Natural killer cell (primary cell): Measurements from ENCODE around the gene TBX6. TPM values are rescaled to one million over a fixed set of nuclear protein-coding genes. Genes with fewer than 3 reads are reported as not detected.

Experiments used
- ATAC-seq, 3 donors: fragments of 150-1000 bp in 2 of 3; fragments of 200-7000 bp in 1 of 3; cut with Tn5 transposase; 1 replicate in 1 of 3; 2 replicates in 2 of 3; pipeline ENCODE4 v1.10.0; 2021; ENCODE audit warnings: mild to moderate bottlenecking in 2 of 3, moderate library complexity in 2 of 3
- DNase-seq, 2 donors: peaks; one replicate each; pipeline versions ENCODE4 v3.0.0 to v3.0.0-alpha.2; 2013 to 2021; ENCODE audit warnings: mixed read lengths in 1 of 2
- H3K27ac ChIP-seq: one replicate; pipeline ENCODE4 v1.5.1; 2013; ENCODE audit warnings: mild to moderate bottlenecking, low read length
- H3K27me3 ChIP-seq: one replicate; pipeline ENCODE4 v1.6.1; 2013; ENCODE audit warnings: low read length; ENCODE audit not compliant: control insufficient read depth, insufficient read depth
- H3K36me3 ChIP-seq: one replicate; pipeline ENCODE4 v1.6.1; 2013; ENCODE audit warnings: low read length; ENCODE audit not compliant: control insufficient read depth, insufficient read depth
- H3K4me1 ChIP-seq: one replicate; pipeline ENCODE4 v1.6.1; 2013; ENCODE audit warnings: low read length; ENCODE audit not compliant: control insufficient read depth, insufficient read depth
- H3K4me3 ChIP-seq: one replicate; pipeline ENCODE4 v1.5.1; 2013; ENCODE audit warnings: low read length
- H3K9me3 ChIP-seq: one replicate; pipeline ENCODE4 v1.6.1; 2013; ENCODE audit warnings: low read length; ENCODE audit not compliant: control insufficient read depth, insufficient read depth
- H3K27ac Mint-ChIP-seq, 2 donors: one replicate each; pipeline ENCODE4 v1.8.0; 2022; ENCODE audit warnings: mild to moderate bottlenecking in 2 of 2, mixed read lengths in 2 of 2, moderate library complexity in 1 of 2
- H3K27me3 Mint-ChIP-seq, 2 donors: one replicate each; pipeline ENCODE4 v1.8.0; 2022; ENCODE audit warnings: low read depth in 2 of 2, mixed read lengths in 2 of 2
- H3K36me3 Mint-ChIP-seq: one replicate; pipeline ENCODE4 v1.8.0; 2022; ENCODE audit warnings: mixed read lengths
- H3K4me1 Mint-ChIP-seq, 2 donors: one replicate each; pipeline ENCODE4 v1.8.0; 2022; ENCODE audit warnings: mixed read lengths in 2 of 2
- H3K4me3 Mint-ChIP-seq: one replicate; pipeline ENCODE4 v1.8.0; 2022; ENCODE audit warnings: mild to moderate bottlenecking, moderate library complexity, mixed read lengths
- H3K9me3 Mint-ChIP-seq, 2 donors: one replicate each; pipeline ENCODE4 v1.8.0; 2022; ENCODE audit warnings: mixed read lengths in 2 of 2
- WGBS: methylation state at CpG from one replicate; pipeline ENCODE4 v1.1.7; 2013; ENCODE audit warnings: missing lambda C conversion rate; ENCODE audit not compliant: insufficient coverage; 5-methylcytosine and 5-hydroxymethylcytosine counted together
- intact Hi-C: fragments of 100-400 bp; cut with micrococcal nuclease; formaldehyde crosslinking; loops from one replicate; pipeline ENCODE4 v1.14.2; 2022
- total RNA-seq, 4 donors: library from RNA; stranded (reverse); fragments of 120-200 nt in 1 of 4; gene quantifications; one replicate each; pipeline versions ENCODE4 v1.2.3 to v1.2.4, GENCODE V29; 2013 to 2022
- TF ChIP-seq, protein P1 (sequence below): fragments of 200-600 bp; IDR thresholded peaks from one replicate; pipeline ENCODE4 v1.8.0; 2022; ENCODE audit warnings: antibody characterized with exemption

TBX6 gene, protein sequence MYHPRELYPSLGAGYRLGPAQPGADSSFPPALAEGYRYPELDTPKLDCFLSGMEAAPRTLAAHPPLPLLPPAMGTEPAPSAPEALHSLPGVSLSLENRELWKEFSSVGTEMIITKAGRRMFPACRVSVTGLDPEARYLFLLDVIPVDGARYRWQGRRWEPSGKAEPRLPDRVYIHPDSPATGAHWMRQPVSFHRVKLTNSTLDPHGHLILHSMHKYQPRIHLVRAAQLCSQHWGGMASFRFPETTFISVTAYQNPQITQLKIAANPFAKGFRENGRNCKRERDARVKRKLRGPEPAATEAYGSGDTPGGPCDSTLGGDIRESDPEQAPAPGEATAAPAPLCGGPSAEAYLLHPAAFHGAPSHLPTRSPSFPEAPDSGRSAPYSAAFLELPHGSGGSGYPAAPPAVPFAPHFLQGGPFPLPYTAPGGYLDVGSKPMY
- total RNA-seq, result 1 to 10 TPM in 1 of 3 donors, under 1 TPM in 2; 0.91 to 1.1 (median 0.98) TPM
- total RNA-seq (2013), result 0.41 TPM

DNA sequence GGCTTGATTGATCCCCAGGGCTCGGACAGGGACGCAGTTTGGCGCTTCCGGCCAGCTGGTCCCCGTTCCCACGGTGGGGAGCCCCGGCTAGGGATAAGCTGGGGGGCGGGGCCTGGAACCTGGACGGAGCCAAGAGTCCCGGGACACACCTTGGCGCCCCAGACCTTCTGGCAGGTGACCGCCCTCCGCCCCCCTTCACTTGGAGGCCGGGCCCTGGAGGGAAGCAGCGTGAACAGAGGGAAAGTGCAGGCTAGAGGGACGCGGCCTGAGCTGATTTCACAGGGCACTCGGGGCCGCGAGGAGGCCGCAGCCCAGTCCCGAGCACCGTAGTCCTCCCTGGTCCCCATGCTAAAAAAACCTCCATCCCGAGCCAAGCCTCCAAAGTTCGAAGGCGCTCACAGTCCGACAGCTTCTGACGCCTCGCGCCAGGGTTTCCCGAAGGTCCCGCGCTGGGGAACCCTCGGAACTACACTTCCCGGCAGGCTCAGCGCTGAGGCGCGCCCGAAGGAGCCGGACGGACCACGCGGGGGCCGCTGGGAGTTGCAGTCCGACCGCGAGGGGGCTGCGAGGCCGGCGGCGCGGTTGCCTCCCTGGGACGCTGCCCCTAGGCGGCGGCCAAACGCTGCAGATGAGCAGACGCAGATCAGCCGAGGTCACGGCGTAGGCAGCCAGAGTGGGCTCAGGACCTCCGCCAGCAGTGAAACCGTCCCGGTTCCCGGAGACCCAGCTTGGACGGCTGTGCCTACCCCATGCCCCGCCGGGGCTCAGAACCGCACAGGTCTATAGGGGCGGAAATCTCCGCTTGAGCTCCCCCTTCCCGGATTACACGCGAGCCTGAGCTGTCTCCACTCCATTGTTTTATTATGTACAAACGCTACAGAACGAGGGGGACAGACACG, at the start of gene TBX6:
TSS of gene TBX6 (minus strand) at position 451 of the 899 bp plus-strand sequence. CDS start 731 bp downstream, outside the sequence.
- H3K27ac Mint-ChIP-seq, result peak within 1 kb of the TSS; percentile 91 to 93
- H3K4me3 ChIP-seq, result peak within 1 kb of the TSS; percentile 65
- peaks cover 5% of the 10 kb centered on the region for H3K9me3 ChIP-seq
- peaks cover 28 to 44% of the 10 kb centered on the region in 2 donors for H3K4me1 Mint-ChIP-seq
- H3K27me3 ChIP-seq, result no peaks in the 10 kb centered on the region
- TF ChIP-seq, protein P1, sequence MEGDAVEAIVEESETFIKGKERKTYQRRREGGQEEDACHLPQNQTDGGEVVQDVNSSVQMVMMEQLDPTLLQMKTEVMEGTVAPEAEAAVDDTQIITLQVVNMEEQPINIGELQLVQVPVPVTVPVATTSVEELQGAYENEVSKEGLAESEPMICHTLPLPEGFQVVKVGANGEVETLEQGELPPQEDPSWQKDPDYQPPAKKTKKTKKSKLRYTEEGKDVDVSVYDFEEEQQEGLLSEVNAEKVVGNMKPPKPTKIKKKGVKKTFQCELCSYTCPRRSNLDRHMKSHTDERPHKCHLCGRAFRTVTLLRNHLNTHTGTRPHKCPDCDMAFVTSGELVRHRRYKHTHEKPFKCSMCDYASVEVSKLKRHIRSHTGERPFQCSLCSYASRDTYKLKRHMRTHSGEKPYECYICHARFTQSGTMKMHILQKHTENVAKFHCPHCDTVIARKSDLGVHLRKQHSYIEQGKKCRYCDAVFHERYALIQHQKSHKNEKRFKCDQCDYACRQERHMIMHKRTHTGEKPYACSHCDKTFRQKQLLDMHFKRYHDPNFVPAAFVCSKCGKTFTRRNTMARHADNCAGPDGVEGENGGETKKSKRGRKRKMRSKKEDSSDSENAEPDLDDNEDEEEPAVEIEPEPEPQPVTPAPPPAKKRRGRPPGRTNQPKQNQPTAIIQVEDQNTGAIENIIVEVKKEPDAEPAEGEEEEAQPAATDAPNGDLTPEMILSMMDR, result peak; percentile 78
- H3K36me3 ChIP-seq, result peaks cover 12% of the 10 kb centered on the region
- ATAC-seq, result peak; percentile 85 to 93 (median 86)
- H3K9me3 Mint-ChIP-seq, result no peaks in the 10 kb centered on the region
- peak; percentile 93 to 96 for DNase-seq
- H3K4me3 Mint-ChIP-seq, result peak within 1 kb of the TSS; percentile 88
- intact Hi-C loops, result loop anchor here (1.0 kb wide), 2 partner anchors 27 to 537 kb away; no protein-coding TSS in a partner anchor
- WGBS, result 1% methylated on average over 76 of the region's 76 CpGs
- peak within 1 kb of the TSS; percentile 69 for H3K27ac ChIP-seq
- H3K36me3 Mint-ChIP-seq, result no peaks in the 10 kb centered on the region
- H3K4me1 ChIP-seq, result peaks cover 53% of the 10 kb centered on the region
- no peaks in the 10 kb centered on the region for H3K27me3 Mint-ChIP-seq

DNA sequence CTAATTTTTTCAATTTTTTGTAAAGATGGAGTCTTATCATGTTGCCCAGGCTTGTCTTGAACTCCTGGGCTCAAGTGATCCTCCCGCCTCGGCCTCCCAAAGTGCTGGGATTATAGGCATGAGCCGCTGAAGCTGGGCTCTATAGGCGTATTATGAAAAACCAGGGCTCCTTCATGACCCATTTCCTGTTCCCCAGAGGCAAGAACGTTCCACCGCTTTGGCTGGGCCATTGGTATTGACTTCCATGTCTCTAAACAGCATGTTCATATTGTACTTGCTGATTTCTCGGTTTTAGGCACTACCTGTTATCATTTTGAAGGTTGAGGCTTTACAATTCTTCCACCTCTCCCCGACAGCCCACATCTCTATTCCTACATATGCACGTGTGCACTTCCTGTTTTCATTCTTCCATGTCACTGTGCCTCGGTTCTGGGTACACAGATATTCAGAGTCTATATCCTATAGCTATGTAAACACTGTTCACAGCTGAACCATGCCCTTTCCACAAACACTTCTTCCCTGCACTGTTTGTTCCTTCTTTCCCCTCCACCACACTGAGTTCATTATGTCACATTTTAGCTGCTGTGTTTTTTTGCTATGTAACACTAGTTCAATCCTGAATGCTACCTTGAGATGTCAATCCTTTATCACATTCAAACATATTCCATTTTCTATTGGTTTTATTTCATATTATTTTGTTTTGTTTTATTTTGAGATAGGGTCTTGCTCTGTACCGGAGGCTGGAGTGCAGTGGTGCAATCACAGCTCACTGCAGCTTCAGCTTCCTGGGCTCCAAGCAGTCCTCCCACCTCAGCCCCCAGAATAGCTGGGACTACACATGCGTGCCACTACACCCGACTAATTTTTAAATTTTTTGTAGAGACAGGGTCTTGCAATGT, 48.1 kb upstream of the TBX6 start:
- Mint-ChIP-seq H3K4me3 (no peak overlapping the region), H3K9me3 (no peaks in the 10 kb centered on the region), H3K36me3 (no peaks in the 10 kb centered on the region), H3K4me1 (peaks cover 9 to 13% of the 10 kb centered on the region in 2 donors), H3K27me3 (peaks cover 0 to 3% of the 10 kb centered on the region in 2 donors), H3K27ac (no peak overlapping the region)
- H3K27me3 ChIP-seq, result no peaks in the 10 kb centered on the region
- no peak overlapping the region for H3K4me3 ChIP-seq
- peaks cover 8% of the 10 kb centered on the region for H3K4me1 ChIP-seq
- WGBS, result 68% methylated on average over 13 of the region's 13 CpGs
- intact Hi-C loops, result no loop called here
- H3K9me3 ChIP-seq, result no peaks in the 10 kb centered on the region
- ATAC-seq (no peak), DNase-seq (no peak)
- no peaks in the 10 kb centered on the region for H3K36me3 ChIP-seq
- TF ChIP-seq, protein P1, result no peak
- no peak overlapping the region for H3K27ac ChIP-seq

DNA sequence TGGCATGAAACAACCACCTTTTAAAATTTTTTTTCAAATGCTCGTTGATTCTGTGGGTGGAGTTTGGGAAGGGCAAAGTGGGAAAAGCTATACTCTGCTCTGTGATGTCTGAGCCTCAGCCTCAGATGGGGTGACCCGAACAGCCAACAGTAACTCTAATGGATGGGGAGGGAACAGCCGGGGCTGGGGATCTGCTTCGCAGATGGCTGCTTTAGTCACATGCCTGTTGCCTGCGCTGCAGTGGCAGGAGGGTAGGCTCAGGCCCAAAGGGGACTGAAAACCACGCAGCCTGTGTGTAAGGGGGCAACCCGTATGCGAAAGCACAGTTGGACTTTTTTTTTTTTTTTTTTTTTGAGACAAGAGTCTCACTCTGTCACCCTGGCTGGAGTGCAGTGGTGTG, 46.2 kb upstream of the TBX6 start:
- ATAC-seq (no peak), DNase-seq (no peak)
- H3K36me3 ChIP-seq, result no peaks in the 10 kb centered on the region
- Mint-ChIP-seq H3K36me3 (no peaks in the 10 kb centered on the region), H3K27me3 (peaks cover 0 to 3% of the 10 kb centered on the region in 2 donors), H3K4me1 (peaks cover 2 to 5% of the 10 kb centered on the region in 2 donors), H3K27ac (no peak overlapping the region), H3K9me3 (no peaks in the 10 kb centered on the region), H3K4me3 (no peak overlapping the region)
- TF ChIP-seq, protein P1, result no peak
- no peaks in the 10 kb centered on the region for H3K27me3 ChIP-seq
- peaks cover 4% of the 10 kb centered on the region for H3K4me1 ChIP-seq
- no peak overlapping the region for H3K4me3 ChIP-seq
- H3K27ac ChIP-seq, result no peak overlapping the region
- 87% methylated on average over 8 of the region's 8 CpGs for WGBS
- intact Hi-C loops, result no loop called here
- H3K9me3 ChIP-seq, result no peaks in the 10 kb centered on the region
